Upper lobe of left lung (tissue), 4 donors: ENCODE measurements around the gene LYPD6B.

Experiments
- EP300 ChIP-seq, 4 donors: sonication (generic); formaldehyde crosslinking; IDR thresholded peaks; one replicate each; pipeline ENCODE4 v1.5.1; 2017; ENCODE audit warnings: antibody characterized with exemption in 4 of 4, control low read depth in 2 of 4
- POLR2A ChIP-seq, 4 donors: fragments of 450-650 bp; IDR thresholded peaks; one replicate each; pipeline ENCODE4 v1.5.1; 2016 to 2017; ENCODE audit warnings: antibody characterized with exemption in 4 of 4, mild to moderate bottlenecking in 2 of 4
- POLR2AphosphoS5 ChIP-seq, 2 donors: sonication (generic); formaldehyde crosslinking; IDR thresholded peaks; one replicate each; pipeline ENCODE4 v1.5.1; 2017; ENCODE audit warnings: antibody characterized with exemption in 2 of 2
- TF ChIP-seq, protein P1 (sequence below), 6 experiments: fragments of 450-650 bp in 4 of 6; fragments of 200-600 bp in 2 of 6; sonication (generic) in 2 of 6; IDR thresholded peaks; one replicate each; pipeline ENCODE4 v1.5.1; 2016 to 2019; ENCODE audit warnings: antibody characterized with exemption in 6 of 6

DNA sequence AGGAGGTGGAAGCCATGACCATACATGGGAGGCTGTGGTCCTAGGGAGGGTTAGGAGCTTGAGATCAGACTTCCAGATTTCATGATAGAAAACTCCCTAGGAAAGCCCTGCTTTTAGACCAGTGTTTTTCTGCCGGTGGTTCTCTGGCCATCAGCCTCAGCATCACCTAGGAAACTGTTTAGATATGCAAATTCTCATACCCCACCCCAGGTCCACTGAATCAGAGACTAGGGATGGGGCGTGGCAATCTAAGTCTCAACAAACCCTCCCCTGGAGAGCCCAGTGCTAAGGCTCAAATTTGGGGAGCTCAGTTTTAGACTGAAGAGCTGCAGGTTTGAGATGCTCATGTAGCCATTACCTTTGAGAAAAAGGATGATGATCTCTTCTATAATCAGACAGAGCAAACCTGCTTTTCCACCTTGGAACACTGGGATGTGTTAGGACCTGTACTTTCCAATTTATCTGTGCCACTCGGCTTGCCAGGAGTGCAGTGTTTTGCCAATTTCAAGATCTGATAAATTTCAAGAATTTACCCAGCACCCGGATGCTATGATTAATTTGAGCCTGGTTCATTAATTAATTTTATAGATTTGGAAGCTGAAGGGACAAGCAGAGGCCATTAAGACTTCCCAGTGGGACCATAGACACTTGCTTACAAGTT is 31.5 kb upstream of the LYPD6B start:
- no peak for TF ChIP-seq POLR2AphosphoS5 (IDR thresholded peaks at IDR 0.05)
- no peak for TF ChIP-seq POLR2A (IDR thresholded peaks at IDR 0.05)
- TF ChIP-seq, protein P1, sequence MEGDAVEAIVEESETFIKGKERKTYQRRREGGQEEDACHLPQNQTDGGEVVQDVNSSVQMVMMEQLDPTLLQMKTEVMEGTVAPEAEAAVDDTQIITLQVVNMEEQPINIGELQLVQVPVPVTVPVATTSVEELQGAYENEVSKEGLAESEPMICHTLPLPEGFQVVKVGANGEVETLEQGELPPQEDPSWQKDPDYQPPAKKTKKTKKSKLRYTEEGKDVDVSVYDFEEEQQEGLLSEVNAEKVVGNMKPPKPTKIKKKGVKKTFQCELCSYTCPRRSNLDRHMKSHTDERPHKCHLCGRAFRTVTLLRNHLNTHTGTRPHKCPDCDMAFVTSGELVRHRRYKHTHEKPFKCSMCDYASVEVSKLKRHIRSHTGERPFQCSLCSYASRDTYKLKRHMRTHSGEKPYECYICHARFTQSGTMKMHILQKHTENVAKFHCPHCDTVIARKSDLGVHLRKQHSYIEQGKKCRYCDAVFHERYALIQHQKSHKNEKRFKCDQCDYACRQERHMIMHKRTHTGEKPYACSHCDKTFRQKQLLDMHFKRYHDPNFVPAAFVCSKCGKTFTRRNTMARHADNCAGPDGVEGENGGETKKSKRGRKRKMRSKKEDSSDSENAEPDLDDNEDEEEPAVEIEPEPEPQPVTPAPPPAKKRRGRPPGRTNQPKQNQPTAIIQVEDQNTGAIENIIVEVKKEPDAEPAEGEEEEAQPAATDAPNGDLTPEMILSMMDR (IDR thresholded peaks at IDR 0.05): no peak
- TF ChIP-seq EP300 (IDR thresholded peaks at IDR 0.05): no peak
